HepG2 (cell line): ENCODE data around the gene ZNF844. TPM values are rescaled to one million over a fixed set of nuclear protein-coding genes. Genes with fewer than 3 reads are reported as not detected.

Experiments
- ATAC-seq: fragments of 200-7000 bp; cut with Tn5 transposase; 3 replicates; pipeline ENCODE4 v1.9.1; 2020; ENCODE audit warnings: mild to moderate bottlenecking, moderate library complexity
- BruUV-seq: library from RNA; stranded (reverse); fragments of 400-500 nt; replicated peaks from 2 replicates; lab custom pipeline; 2021; lab: Mats Ljungman, UMichigan
- CTCF ChIA-PET: fragments of 300-600 bp; formaldehyde crosslinking; extraction: SDS; loops from one replicate; lab custom pipeline; 2021; ENCODE audit warnings: low total read pairs, inconsistent platforms, low intra/inter-chr PET ratio; lab: Yijun Ruan, JAX
- POLR2A ChIA-PET: fragments of 350-600 bp; sonication (Branson Sonifier 250); formaldehyde crosslinking; loops from one replicate; lab custom pipeline; 2020; ENCODE audit warnings: antibody characterized with exemption, inconsistent platforms; lab: Yijun Ruan, JAX
- DNase-seq: peaks from one replicate; pipeline ENCODE4 v3.0.0-alpha.2; 2015; ENCODE audit warnings: low spot score
- FAIRE-seq: peaks from 3 replicates; lab custom pipeline; 2011; peaks lifted over from hg19 to GRCh38; lab: Jason Lieb, UNC
- H2AFZ ChIP-seq: one replicate; pipeline ENCODE4 v1.6.1; 2011; ENCODE audit warnings: low read length, inconsistent platforms
- H3K27ac ChIP-seq: fragments of 300-600 bp; 3 replicates; pipeline ENCODE4 v1.8.0; 2011; ENCODE audit warnings: mixed run types, mild to moderate bottlenecking, mixed read lengths, low read length, inconsistent platforms; ENCODE audit not compliant: insufficient read depth; ENCODE audit errors: extremely low read length
- H3K27me3 ChIP-seq, 2 experiments: fragments of 200-600 bp in 1 of 2; 2 replicates in 1 of 2; 3 replicates in 1 of 2; pipeline versions ENCODE4 v1.6.0 to v1.8.0; 2011; ENCODE audit warnings: low read length in 2 of 2, mild to moderate bottlenecking in 2 of 2, moderate library complexity in 2 of 2, inconsistent platforms in 1 of 2; ENCODE audit not compliant: insufficient read depth in 2 of 2, control insufficient read depth in 1 of 2
- H3K36me3 ChIP-seq, 2 experiments: fragments of 200-600 bp in 1 of 2; replicated peaks in 1 of 2; 2 replicates in 1 of 2; 3 replicates in 1 of 2; pipeline versions ENCODE4 v1.5.1 to v1.8.0; 2011; ENCODE audit warnings: low read length in 2 of 2, inconsistent platforms in 1 of 2; ENCODE audit not compliant: insufficient read depth in 2 of 2, control insufficient read depth in 1 of 2
- H3K4me1 ChIP-seq: 2 replicates; pipeline ENCODE4 v1.5.1; 2012; ENCODE audit warnings: low read length, inconsistent platforms; ENCODE audit not compliant: insufficient read depth
- H3K4me2 ChIP-seq: 2 replicates; pipeline ENCODE4 v1.6.0; 2011; ENCODE audit warnings: low read depth, low read length, inconsistent platforms
- H3K4me3 ChIP-seq, 3 experiments: fragments of 200-600 bp in 1 of 3; sonication (generic), shearing (Covaris generic) in 1 of 3; replicated peaks in 1 of 3; 2 replicates each; pipeline ENCODE4 v1.5.1; 2011 to 2016; ENCODE audit warnings: low read length in 3 of 3, inconsistent platforms in 2 of 3, low read depth in 2 of 3, mild to moderate bottlenecking in 2 of 3, control low read depth in 1 of 3, mixed read lengths in 1 of 3; ENCODE audit not compliant: insufficient read depth in 1 of 3
- H3K79me2 ChIP-seq: one replicate; pipeline ENCODE4 v1.6.1; 2011; ENCODE audit warnings: low read length, inconsistent platforms; ENCODE audit not compliant: insufficient read depth
- H3K9ac ChIP-seq: 2 replicates; pipeline ENCODE4 v1.6.0; 2011; ENCODE audit warnings: mild to moderate bottlenecking, low read depth, low read length, inconsistent platforms; ENCODE audit not compliant: insufficient read depth
- H3K9me3 ChIP-seq: 2 replicates; pipeline ENCODE4 v1.5.1; 2012; ENCODE audit warnings: mild to moderate bottlenecking, low read length
- H4K20me1 ChIP-seq: 2 replicates; pipeline ENCODE4 v1.6.0; 2011; ENCODE audit warnings: inconsistent platforms, mild to moderate bottlenecking, low read length, moderate library complexity; ENCODE audit not compliant: insufficient read depth
- ATF7 ChIP-seq, 2 experiments: fragments of 450-650 bp in 1 of 2; sonication (generic) in 1 of 2; formaldehyde crosslinking in 1 of 2; IDR thresholded peaks; 2 replicates each; pipeline versions ENCODE4 v1.4.0 to v1.6.1; 2016 to 2020; ENCODE audit warnings: antibody characterized with exemption in 1 of 2, mild to moderate bottlenecking in 1 of 2, missing genetic modification reagents in 1 of 2
- CREB1 ChIP-seq, 2 experiments: fragments of 450-650 bp in 1 of 2; IDR thresholded peaks; 2 replicates each; pipeline ENCODE4 v1.6.1; 2016 to 2017; ENCODE audit warnings: control low read depth in 1 of 2, mild to moderate bottlenecking in 1 of 2, missing compliant biosample characterization in 1 of 2, missing genetic modification characterization in 1 of 2
- MAFF ChIP-seq: IDR thresholded peaks from 2 replicates; pipeline ENCODE4 v1.6.1; 2011; ENCODE audit warnings: low read depth, low read length, improper control_type of control experiment
- MAFK ChIP-seq, 2 experiments: IDR thresholded peaks in 1 of 2; conservative IDR thresholded peaks in 1 of 2; 2 replicates each; pipeline ENCODE4 v1.6.1; 2011; ENCODE audit warnings: improper control_type of control experiment in 2 of 2, low read length in 2 of 2
- whole genome bisulfite sequencing: methylation state at CpG from one replicate; pipeline ENCODE4 v1.1.6; 2017; ENCODE audit warnings: low lambda C conversion rate; 5-methylcytosine and 5-hydroxymethylcytosine counted together
- in situ Hi-C: cut with HindIII; loops from 2 replicates; pipeline ENCODE4 v1.10.0; 2017; ENCODE audit warnings: low pct_unique_long_range_greater_than_20kb; ENCODE audit not compliant: extremely low pct_ligation_motif_present
- intact Hi-C: fragments of 100-400 bp; cut with micrococcal nuclease; formaldehyde crosslinking; loops from one replicate; pipeline ENCODE4 v1.10.0; 2022; ENCODE audit not compliant: unreplicated experiment
- polyA plus RNA-seq, 8 experiments: library from polyadenylated mRNA; depleted of rRNA in 3 of 8; stranded (reverse) in 7 of 8; unstranded in 1 of 8; fragments of >200 nt; fragmentation: Illumina TruSeq in 4 of 8; extraction: Trizol in 4 of 8; gene quantifications; 2 replicates each; pipeline versions ENCODE4 v1.2.1 to v1.2.3, GENCODE V29; 2011 to 2016; ENCODE audit warnings: low read depth in 4 of 8, missing spikeins in 1 of 8, mixed read lengths in 1 of 8; ENCODE audit not compliant: insufficient read depth in 1 of 8
- total RNA-seq, 5 experiments: library from RNA; depleted of rRNA; stranded (reverse); fragments of >200 nt; fragmentation: Illumina TruSeq; extraction: Trizol; gene quantifications; 2 replicates each; pipeline ENCODE4 v1.2.3, GENCODE V29; 2016; ENCODE audit warnings: low read depth in 1 of 5
- TF ChIP-seq, protein P1 (sequence below): sonication (generic); formaldehyde crosslinking; IDR thresholded peaks from 2 replicates; pipeline ENCODE4 v1.5.0; 2020; ENCODE audit warnings: mild to moderate bottlenecking, missing genetic modification reagents, borderline replicate concordance

Gene ZNF844
- total and polyA plus RNA-seq, 2 of the 13 experiments (the other 11 are each of a cell fraction or from before 2014, with no cell fraction given): 1.0 to 3.2 TPM

DNA sequence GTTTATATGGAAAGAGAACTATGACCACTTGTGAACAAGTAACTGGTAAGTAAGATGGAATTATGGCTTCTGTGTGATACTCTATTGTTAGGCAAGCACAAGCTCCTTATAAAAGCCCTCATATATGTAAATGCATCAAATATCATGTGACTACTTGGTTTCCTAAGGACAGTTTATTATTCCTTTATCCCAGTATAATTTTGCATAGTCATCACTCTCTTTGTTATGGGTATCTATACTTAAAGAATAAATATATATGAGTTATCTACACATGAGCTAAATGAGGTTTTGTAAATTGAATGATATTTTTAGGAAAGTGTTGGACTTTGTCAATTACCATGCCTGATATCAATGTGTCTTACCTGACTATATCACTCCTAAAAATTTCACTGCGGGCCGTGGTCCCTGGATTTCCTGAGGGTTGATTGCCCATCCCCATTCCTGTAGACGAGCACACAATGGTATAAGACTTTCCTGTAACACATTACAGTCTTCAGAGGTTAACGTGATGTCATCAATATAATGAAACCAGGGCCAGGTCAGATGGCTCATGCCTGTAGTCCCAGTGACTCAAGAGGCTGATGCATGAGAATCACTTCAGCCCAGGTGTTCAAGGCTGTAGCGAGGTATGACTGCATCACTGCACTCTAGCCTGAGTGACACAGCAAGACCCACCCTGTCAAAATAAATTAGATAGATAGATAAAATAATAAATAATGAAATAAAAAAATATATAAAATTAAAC is 20.7 kb downstream of the ZNF844 start:
- Histone ChIP-seq H3K27ac (no peak overlapping the region), H3K36me3 (no peaks in the 10 kb centered on the region), H3K27me3 (no peaks in the 10 kb centered on the region), H2AFZ (no peak overlapping the region), H3K9ac (no peak overlapping the region), H3K9me3 (0 out of 2 replicates have a peak, but pooled peaks cover 5% of the 10 kb centered on the region), H4K20me1 (no peaks in the 10 kb centered on the region), H3K4me2 (no peak overlapping the region), H3K4me3 (no peak overlapping the region), H3K79me2 (no peaks in the 10 kb centered on the region), H3K4me1 (no peaks in the 10 kb centered on the region)
- TF ChIP-seq, protein P1, sequence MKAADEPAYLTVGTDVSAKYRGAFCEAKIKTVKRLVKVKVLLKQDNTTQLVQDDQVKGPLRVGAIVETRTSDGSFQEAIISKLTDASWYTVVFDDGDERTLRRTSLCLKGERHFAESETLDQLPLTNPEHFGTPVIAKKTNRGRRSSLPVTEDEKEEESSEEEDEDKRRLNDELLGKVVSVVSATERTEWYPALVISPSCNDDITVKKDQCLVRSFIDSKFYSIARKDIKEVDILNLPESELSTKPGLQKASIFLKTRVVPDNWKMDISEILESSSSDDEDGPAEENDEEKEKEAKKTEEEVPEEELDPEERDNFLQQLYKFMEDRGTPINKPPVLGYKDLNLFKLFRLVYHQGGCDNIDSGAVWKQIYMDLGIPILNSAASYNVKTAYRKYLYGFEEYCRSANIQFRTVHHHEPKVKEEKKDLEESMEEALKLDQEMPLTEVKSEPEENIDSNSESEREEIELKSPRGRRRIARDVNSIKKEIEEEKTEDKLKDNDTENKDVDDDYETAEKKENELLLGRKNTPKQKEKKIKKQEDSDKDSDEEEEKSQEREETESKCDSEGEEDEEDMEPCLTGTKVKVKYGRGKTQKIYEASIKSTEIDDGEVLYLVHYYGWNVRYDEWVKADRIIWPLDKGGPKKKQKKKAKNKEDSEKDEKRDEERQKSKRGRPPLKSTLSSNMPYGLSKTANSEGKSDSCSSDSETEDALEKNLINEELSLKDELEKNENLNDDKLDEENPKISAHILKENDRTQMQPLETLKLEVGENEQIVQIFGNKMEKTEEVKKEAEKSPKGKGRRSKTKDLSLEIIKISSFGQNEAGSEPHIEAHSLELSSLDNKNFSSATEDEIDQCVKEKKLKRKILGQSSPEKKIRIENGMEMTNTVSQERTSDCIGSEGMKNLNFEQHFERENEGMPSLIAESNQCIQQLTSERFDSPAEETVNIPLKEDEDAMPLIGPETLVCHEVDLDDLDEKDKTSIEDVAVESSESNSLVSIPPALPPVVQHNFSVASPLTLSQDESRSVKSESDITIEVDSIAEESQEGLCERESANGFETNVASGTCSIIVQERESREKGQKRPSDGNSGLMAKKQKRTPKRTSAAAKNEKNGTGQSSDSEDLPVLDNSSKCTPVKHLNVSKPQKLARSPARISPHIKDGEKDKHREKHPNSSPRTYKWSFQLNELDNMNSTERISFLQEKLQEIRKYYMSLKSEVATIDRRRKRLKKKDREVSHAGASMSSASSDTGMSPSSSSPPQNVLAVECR (CRISPR knock-in tag): no peak
- TF ChIP-seq MAFF: peak; percentile 55; the same call in 1 of the 2 replicates
- TF ChIP-seq MAFK (conservative IDR thresholded peaks at IDR 0.05 in 1 of 2, IDR thresholded peaks at IDR 0.05 in 1 of 2; ENCODE audit: low read length in 2 of 2): peak; percentile 52 to 78
- peak; percentile 33; the same call in 1 of the 2 replicates for TF ChIP-seq ATF7 (IDR thresholded peaks at IDR 0.05)
- TF ChIP-seq ATF7 (CRISPR knock-in tag; IDR thresholded peaks at IDR 0.05): no peak
- TF ChIP-seq CREB1 (IDR thresholded peaks at IDR 0.05): peak; percentile 69
- TF ChIP-seq CREB1 (CRISPR knock-in tag; IDR thresholded peaks at IDR 0.05): no peak
- FAIRE-seq (no peak), DNase-seq (no peak), ATAC-seq (no peak)
- WGBS: 47% methylated on average over 5 of the region's 5 CpGs
- intact Hi-C loops: no loop called here
- no TSS peak for BruUV-seq
- ChIA-PET POLR2A (no interaction called here), CTCF (no interaction called here)
- in situ Hi-C loops: no loop called here
